Spinal cord (tissue), 10 donors: Measurements from ENCODE around the gene COL1A2. TPM values are rescaled to one million over a fixed set of nuclear protein-coding genes. Genes with fewer than 3 reads are reported as not detected.

ENCODE experiments used
- DNase-seq, 6 donors: peaks; one replicate each; pipeline versions ENCODE4 v3.0.0 to v3.0.0-alpha.2; 2013 to 2015; ENCODE audit warnings: low spot score in 6 of 6, low read depth in 4 of 6
- H3K27ac ChIP-seq: one replicate; pipeline ENCODE4 v1.5.1; 2013; ENCODE audit warnings: low read depth, low read length, control low read depth
- H3K27me3 ChIP-seq: one replicate; pipeline ENCODE4 v1.6.1; 2013; ENCODE audit warnings: low read length; ENCODE audit not compliant: control insufficient read depth, insufficient read depth
- H3K36me3 ChIP-seq: one replicate; pipeline ENCODE4 v1.6.1; 2013; ENCODE audit warnings: low read length; ENCODE audit not compliant: control insufficient read depth, insufficient read depth
- H3K4me1 ChIP-seq: one replicate; pipeline ENCODE4 v1.6.1; 2013; ENCODE audit warnings: low read length; ENCODE audit not compliant: control insufficient read depth, insufficient read depth
- H3K4me3 ChIP-seq: one replicate; pipeline ENCODE4 v1.5.1; 2013; ENCODE audit warnings: low read depth, low read length, control low read depth
- H3K9me3 ChIP-seq: one replicate; pipeline ENCODE4 v1.6.1; 2013; ENCODE audit warnings: low read length; ENCODE audit not compliant: control insufficient read depth, insufficient read depth
- WGBS: methylation state at CpG from one replicate; pipeline ENCODE4 v1.1.5; 2013; ENCODE audit warnings: missing lambda C conversion rate; ENCODE audit not compliant: insufficient coverage; 5-methylcytosine and 5-hydroxymethylcytosine counted together
- polyA plus RNA-seq, 2 donors: library from polyadenylated mRNA; unstranded; fragments of 120-200 nt; gene quantifications; one replicate each; pipeline ENCODE4 v1.2.1, GENCODE V29; 2013; ENCODE audit not compliant: insufficient read length in 2 of 2
- total RNA-seq, 2 donors: library from RNA; depleted of rRNA in 1 of 2; stranded (reverse); fragments of 120-200 nt in 1 of 2; fragments of >200 nt in 1 of 2; gene quantifications; one replicate each; pipeline versions ENCODE4 v1.2.3 to v1.2.4, GENCODE V29; 2013 to 2014
- donor health status: healthy.

The COL1A2 gene
- total and polyA plus RNA-seq, 4 donors: 394 to 3,270 (median 1,677) TPM

- H3K9me3 ChIP-seq: peaks cover 2% of the 10 kb centered on the region
- H3K36me3 ChIP-seq: no peaks in the 10 kb centered on the region
- 0% methylated on average over 1 of the region's 4 CpGs for WGBS
- peak in 2 of 6 donors; percentile 57 to 78 for DNase-seq
- H3K4me3 ChIP-seq: no peak overlapping the region
- H3K27ac ChIP-seq: no peak overlapping the region
- no peaks in the 10 kb centered on the region for H3K27me3 ChIP-seq
- H3K4me1 ChIP-seq: no peaks in the 10 kb centered on the region
Measured at GRCh38 chr7:94449151-94449725, 54.5 kb downstream of the COL1A2 start.

- Histone ChIP-seq H3K27ac (no peak overlapping the region), H3K4me1 (no peaks in the 10 kb centered on the region), H3K36me3 (no peaks in the 10 kb centered on the region), H3K27me3 (no peaks in the 10 kb centered on the region), H3K9me3 (peaks cover 2% of the 10 kb centered on the region), H3K4me3 (no peak overlapping the region)
- WGBS: 100% methylated on average over 2 of the region's 4 CpGs
- no peak for DNase-seq
Measured at GRCh38 chr7:94450044-94450697, 55.5 kb downstream of the COL1A2 start.

- Histone ChIP-seq H3K36me3 (no peaks in the 10 kb centered on the region), H3K4me3 (no peak overlapping the region), H3K9me3 (peaks cover 2% of the 10 kb centered on the region), H3K27ac (no peak overlapping the region), H3K27me3 (no peaks in the 10 kb centered on the region), H3K4me1 (no peaks in the 10 kb centered on the region)
- DNase-seq: no peak
- 86% methylated on average over 1 of the region's 4 CpGs for WGBS
Measured at GRCh38 chr7:94451187-94451586, 56.5 kb downstream of the COL1A2 start.

- 38% methylated on average over 1 of the region's 3 CpGs for WGBS
- Histone ChIP-seq H3K27me3 (no peaks in the 10 kb centered on the region), H3K4me3 (no peak overlapping the region), H3K9me3 (peaks cover 2% of the 10 kb centered on the region), H3K36me3 (no peaks in the 10 kb centered on the region), H3K4me1 (no peaks in the 10 kb centered on the region), H3K27ac (no peak overlapping the region)
- peak in 1 of 6 donors; percentile 5 for DNase-seq
Measured at GRCh38 chr7:94452239-94452638, 57.5 kb downstream of the COL1A2 start.

- Histone ChIP-seq H3K4me3 (no peak overlapping the region), H3K27me3 (no peaks in the 10 kb centered on the region), H3K9me3 (no peaks in the 10 kb centered on the region), H3K36me3 (no peaks in the 10 kb centered on the region), H3K4me1 (no peaks in the 10 kb centered on the region), H3K27ac (no peak overlapping the region)
- no peak for DNase-seq
- WGBS: 79% methylated on average over 2 of the region's 2 CpGs
Measured at GRCh38 chr7:94453898-94454297, 59.2 kb downstream of the COL1A2 start.

GRCh38 chr7:94458041-94458440, 63.3 kb downstream of the COL1A2 start:
- DNase-seq: no peak
- Histone ChIP-seq H3K27me3 (no peaks in the 10 kb centered on the region), H3K9me3 (no peaks in the 10 kb centered on the region), H3K27ac (no peak overlapping the region), H3K4me3 (no peak overlapping the region), H3K36me3 (no peaks in the 10 kb centered on the region), H3K4me1 (no peaks in the 10 kb centered on the region)
- no CpG with 5 or more reads among the region's 4 CpGs for WGBS

GRCh38 chr7:94466516-94466915, 71.8 kb downstream of the COL1A2 start:
- no peak overlapping the region for H3K27ac ChIP-seq
- no peak overlapping the region for H3K4me3 ChIP-seq
- DNase-seq: no peak
- no peaks in the 10 kb centered on the region for H3K4me1 ChIP-seq
- no peaks in the 10 kb centered on the region for H3K27me3 ChIP-seq
- no peaks in the 10 kb centered on the region for H3K36me3 ChIP-seq
- WGBS: no CpG with 5 or more reads among the region's 1 CpG
- H3K9me3 ChIP-seq: peaks cover 3% of the 10 kb centered on the region

GRCh38 chr7:94471604-94472003, 76.9 kb downstream of the COL1A2 start:
- no peak overlapping the region for H3K4me3 ChIP-seq
- DNase-seq: no peak
- H3K9me3 ChIP-seq: peaks cover 3% of the 10 kb centered on the region
- no peaks in the 10 kb centered on the region for H3K27me3 ChIP-seq
- WGBS: no CpG with 5 or more reads among the region's 2 CpGs
- H3K27ac ChIP-seq: no peak overlapping the region
- no peaks in the 10 kb centered on the region for H3K36me3 ChIP-seq
- no peaks in the 10 kb centered on the region for H3K4me1 ChIP-seq

- peaks cover 3% of the 10 kb centered on the region for H3K9me3 ChIP-seq
- no peaks in the 10 kb centered on the region for H3K36me3 ChIP-seq
- H3K27ac ChIP-seq: no peak overlapping the region
- no peak overlapping the region for H3K4me3 ChIP-seq
- no peak for DNase-seq
- no peaks in the 10 kb centered on the region for H3K4me1 ChIP-seq
- no CpG with 5 or more reads among the region's 1 CpG for WGBS
- no peaks in the 10 kb centered on the region for H3K27me3 ChIP-seq
Measured at GRCh38 chr7:94472608-94473007, 77.9 kb downstream of the COL1A2 start.

- H3K36me3 ChIP-seq: no peaks in the 10 kb centered on the region
- H3K4me1 ChIP-seq: no peaks in the 10 kb centered on the region
- H3K27ac ChIP-seq: no peak overlapping the region
- H3K27me3 ChIP-seq: no peaks in the 10 kb centered on the region
- no peak for DNase-seq
- 94% methylated on average over 3 of the region's 5 CpGs for WGBS
- H3K4me3 ChIP-seq: no peak overlapping the region
- no peaks in the 10 kb centered on the region for H3K9me3 ChIP-seq
Measured at GRCh38 chr7:94476251-94476840, 81.7 kb downstream of the COL1A2 start.
